GM21723 (cell line): Measurements from ENCODE around the gene MACROD2.
A peak's percentile ranks its signal among the peaks of the same experiment; 100 is the strongest.
"Not testable (repeated sequence)": the region's sequence is repeated elsewhere in the genome, so short reads cannot be mapped to it uniquely, and the experiment has no call there.

Experiments
- ATAC-seq: cut with Tn5 transposase; IDR thresholded peaks from one replicate; pipeline ENCODE4 v1.9.1; 2021; ENCODE audit warnings: mild to moderate bottlenecking, moderate library complexity; ENCODE audit not compliant: unreplicated experiment

Gene MACROD2

DNA sequence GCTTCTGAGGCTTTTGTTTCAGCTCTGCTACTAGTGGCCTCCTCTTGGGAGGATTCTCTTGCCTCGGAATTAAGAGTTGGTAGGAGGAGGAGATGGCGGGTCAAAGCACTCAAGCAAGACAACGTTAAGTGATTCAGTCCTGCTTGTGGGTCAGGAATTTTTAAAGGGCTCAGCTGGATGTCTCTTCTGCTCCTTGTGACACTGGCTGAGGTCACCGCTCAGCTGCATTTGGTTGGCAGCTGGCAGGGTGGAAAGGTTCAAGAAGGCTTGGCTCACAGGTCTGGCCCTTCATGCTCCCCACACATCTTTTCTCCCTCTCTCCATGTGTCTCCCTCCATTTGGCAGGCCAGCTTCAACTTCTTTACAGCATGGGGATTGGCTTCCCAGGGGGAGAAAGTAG lies 1936.6 kb downstream of the MACROD2 start:
- no peak for ATAC-seq

DNA sequence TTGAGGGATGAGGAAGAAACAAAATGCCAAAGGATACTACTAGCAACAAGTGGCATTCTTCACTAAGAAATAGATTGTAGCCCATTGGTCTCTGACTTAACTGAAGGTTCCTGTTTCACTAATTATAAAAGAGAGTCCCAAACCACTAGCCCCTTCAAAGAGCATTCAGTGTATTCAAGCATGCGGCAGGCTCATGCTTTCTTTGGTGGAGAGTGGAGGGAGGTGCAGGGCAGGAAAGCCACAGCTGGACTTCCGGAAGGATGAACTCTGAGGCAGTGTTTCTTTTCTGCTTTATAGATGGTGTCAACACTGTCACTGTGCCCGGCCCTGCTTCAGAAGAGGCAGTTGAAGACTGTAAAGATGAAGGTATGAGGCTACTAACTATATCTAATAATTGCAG lies 1941.9 kb downstream of the MACROD2 start:
- ATAC-seq, result peak; percentile 87

DNA sequence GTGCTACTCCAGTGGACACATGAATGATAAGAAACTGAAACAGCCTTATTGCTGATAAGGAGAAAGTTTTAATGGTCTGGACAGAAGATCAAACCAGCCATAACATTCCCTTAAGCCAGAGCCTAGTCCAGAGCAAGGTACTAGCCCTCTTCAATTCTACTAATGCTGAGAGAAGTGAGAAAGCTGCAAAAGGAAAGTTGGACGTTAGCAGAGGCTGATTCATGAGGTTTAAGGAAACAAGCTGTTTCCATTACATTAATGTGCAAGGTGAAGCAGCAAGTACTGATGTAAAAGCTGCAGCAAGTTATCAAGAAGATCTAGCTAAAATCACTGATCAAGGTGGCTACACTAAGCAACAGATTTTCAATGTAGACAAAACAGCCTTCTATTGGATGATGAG lies 1943.5 kb downstream of the MACROD2 start:
- no peak for ATAC-seq

DNA sequence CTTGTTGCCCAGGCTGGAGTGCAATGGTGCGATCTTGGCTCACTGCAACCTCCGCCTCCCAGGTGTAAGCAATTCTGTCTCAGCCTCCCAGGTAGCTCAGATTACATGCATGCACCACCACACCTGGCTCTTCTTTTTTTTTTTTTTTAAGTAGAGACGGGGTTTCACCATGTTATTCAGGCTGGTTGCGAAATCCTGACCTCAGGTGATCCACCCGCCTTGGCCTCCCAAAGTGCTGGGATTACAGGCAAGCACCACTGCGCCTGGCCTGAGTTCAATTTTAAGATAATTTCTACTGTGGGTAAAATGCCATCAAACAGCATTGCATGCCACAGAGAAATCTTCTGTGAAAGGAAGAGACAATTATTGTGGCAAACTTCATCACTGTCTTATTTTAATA lies 1944.8 kb downstream of the MACROD2 start:
- no peak for ATAC-seq

DNA sequence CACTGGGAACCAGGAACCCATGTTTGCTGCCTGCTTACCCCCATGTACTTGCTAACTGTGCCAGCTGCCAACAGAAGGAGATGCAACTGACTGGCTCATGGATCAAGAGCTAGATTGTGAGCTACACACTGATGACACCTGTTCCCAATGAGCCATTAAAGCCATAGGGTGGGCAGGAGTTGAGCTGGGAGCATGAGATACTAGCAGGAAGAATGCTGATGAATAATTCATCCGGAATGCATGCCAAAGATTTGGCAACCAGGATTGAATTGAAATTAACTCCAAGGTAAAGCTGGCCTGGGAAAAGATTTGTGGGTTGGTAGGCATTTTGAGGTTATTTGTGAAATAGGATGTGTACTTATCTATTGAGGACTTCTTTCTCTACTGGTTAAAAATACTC lies 1946.8 kb downstream of the MACROD2 start:
- no peak for ATAC-seq

DNA sequence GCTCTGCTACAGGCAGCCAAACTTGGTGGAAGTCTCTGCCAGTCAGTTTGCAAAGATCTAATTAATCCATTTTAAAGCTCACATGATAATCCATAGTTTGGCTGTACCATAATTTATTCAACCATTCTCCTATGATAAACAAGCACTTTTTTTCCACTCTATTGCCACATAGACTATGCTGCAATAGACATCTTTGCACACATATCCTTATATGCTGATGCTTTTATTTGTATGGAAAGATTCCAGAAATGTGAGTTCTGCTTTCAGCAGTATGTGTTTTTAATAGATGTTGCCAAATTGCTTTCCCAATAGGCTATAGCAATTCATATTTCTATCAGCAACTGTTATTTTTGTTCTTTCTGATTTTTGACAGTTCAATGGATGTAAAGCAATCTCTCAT lies 1950.0 kb downstream of the MACROD2 start:
- no peak for ATAC-seq

DNA sequence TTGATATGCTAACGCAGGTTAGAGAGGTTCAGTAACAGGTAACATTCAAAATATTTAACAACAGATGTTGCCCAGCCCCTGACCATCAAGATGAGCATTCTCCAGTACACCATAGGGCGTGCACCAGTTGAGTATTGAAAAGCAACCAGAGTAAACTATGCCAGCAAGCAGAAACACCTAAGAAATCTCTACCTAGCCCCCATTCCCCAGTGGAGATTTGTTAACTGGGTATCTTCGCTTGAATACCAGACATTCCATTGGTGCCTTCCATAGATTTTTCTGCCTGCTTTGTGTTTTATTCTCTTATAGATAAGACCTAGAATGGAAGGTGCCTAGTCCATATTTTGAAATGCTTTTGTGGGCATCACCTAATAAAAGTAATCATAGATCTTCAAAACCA lies 1954.1 kb downstream of the MACROD2 start:
- no peak for ATAC-seq

DNA sequence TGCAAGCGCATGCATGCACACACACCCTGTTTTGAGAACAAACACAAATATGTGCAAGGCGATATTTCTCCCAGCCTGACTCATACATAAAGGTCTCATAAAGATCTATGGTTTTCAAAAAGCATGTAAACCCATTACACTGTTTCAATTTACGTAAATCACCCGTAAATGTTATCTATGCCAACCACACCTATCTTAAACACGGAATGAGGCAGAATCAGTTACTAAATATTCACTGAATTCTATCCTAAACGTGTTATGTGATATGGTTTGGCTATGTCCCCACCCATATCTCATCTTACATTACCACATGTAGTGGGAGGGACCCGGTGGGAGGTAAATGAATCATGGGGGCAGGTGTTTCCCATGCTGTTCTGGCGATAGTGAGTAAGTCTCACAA lies 1956.3 kb downstream of the MACROD2 start:
- no peak for ATAC-seq

DNA sequence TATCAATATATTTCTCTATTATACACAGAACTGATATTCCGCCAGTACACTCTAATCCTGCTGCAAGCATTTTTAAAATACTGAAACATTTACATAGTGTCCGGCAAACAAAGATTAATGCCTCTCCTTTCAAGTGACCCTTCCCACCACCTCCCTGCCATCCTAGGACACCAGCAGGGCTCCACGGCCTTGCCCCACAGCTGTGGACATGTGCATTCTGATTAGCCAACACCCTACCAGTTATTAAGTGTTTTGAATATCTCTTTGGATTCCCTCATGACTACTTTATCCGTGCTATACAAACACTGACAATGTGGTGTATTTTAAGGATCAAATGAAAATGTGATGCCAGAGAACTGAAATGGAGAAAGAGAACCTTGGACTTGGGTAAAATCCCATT lies 1962.8 kb downstream of the MACROD2 start:
- no peak for ATAC-seq

DNA sequence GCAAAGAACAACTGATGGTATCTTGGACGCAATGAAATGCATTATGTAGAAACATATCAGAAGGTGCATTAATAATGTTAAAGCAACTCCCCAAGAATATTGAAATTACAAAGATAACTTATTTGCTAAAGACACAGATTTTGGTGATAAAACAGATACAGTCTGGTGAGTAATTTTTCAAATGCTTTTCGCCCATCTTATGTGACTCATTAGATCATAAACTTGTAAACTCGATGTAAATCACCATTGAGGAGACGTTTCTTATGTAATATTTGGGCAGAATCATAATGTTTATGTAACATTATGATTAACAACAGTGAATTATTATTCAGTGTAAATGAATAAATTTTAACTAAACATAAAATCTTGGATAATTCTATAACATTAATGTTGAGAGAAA lies 1969.8 kb downstream of the MACROD2 start:
- no peak for ATAC-seq

DNA sequence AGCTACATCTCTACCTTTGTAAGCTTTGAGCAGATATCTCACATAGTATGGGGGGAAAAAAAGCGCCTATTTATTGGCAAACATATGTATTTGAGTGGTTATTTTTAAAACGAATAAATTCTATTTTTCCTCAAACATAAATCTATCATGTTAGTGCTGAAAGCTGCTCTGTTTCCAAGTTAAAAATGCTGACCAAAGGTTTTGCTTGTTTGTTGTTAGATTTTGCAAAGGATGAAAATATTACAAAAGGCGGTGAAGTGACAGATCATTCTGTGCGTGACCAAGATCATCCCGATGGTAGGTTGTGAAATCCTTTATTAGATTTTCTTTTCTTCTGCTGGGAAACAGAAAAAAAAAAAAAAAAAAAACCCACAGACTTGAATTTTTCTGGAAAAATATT lies 1972.0 kb downstream of the MACROD2 start:
- no peak for ATAC-seq

DNA sequence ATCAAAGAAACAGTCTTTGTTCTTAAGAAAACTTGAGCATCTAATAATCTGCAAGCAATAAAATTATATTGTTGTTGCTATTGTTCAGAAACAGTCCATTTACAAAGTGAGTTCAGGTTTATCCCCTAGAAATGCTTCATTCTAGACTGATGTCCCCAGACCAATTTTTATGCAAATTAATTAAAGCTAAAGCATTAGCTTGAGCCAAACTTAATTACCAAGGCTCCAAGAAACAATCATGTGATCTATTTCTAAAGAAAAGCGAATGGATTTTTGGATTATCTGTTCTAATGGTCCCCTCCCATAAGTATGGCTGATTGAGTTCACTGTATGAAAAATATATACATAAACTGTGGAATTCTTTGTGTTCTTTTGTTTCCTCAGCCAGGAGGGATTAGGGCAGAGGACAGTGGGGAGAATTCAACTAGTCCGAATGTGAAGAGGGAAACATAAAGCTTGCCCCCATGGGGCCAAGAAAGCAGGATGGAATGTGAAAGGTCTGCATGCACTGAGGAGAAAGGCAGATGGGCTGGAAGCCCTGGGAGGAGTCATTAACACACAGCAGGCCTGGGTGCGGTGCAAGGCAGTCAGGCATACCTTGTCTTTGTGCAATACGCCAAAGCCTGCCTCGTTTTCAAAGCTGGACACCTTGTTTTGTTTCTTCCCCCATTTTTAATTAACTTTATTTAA lies 1980.9 kb downstream of the MACROD2 start:
- no peak for ATAC-seq

DNA sequence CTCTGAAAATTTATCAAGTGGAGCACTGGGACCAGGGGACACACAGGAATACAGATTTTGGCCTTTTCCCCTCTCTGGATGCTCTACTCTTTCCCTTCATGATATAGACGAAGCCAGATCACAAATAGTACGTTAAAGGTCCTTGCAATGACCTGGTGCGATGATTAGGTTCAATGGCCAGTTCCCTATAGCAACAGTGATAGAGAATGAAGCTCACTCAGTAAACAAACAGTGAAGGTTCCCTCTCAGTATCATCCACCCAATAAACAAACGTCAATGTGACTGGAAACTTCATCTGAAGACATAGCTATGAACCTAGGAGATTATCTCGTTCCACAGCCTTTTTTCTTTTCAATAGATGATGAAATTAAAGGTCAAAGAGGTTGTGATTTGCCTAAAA lies 1981.7 kb downstream of the MACROD2 start:
- ATAC-seq, result no peak

DNA sequence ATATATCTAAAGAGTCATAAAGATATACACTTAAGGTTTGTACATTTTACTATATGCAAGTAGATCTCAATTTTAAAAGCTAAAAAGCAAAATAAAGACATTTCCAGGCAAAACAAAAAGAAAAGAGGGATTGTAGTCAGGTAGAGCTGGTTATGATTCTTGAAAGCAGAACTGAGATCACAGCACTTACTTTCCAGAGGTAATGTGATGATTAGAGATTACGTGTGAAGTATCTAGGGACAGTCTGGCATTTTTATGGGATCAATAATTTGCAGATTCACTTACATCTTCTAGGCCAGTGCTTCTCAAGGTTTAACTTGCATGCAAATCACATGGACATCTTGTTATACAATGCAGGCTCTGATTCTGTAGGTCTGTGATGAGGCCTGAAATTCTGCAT lies 1982.4 kb downstream of the MACROD2 start:
- no peak for ATAC-seq

DNA sequence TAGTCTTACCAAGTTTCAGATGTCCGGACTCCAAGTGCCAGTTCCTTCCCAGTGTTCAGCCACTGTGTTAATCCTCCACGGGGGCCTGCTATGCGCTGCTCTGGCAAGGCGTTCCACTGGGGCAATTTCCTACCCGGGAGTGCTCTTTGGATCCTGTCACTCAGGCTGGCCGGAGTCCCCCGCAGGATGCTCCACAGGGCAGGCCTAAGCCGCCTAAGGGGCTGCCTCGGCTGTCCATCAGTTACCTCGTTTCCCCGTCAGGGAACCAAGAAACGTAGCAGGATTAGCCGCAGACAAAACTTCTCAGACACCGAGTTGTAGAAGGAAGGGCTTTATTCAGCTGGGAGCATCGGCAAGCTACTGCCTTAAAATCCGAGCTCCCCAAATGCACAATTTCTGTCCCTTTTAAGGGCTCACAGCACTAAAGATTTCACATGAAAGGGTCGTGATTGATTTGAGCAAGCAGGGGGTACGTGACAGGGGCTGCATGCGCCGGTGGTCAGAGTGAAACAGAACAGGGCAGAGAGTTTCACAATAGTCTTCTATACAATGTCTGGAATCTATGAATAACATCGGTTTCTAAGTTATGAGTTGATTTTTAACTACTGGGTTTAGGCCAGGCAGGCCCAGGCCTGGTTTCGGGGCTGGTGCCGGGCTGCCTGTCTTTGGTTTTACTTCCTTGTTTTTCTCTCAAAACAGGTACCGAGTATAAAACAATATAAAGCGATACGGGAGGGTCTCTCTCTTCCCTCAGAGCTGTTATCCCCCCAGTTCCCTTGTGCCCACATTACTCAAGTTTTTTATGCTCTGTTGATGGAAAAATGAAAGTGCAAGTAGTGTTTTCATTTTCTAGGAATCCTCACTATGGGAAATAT lies 1990.4 kb downstream of the MACROD2 start:
- ATAC-seq, result not testable (repeated sequence)

DNA sequence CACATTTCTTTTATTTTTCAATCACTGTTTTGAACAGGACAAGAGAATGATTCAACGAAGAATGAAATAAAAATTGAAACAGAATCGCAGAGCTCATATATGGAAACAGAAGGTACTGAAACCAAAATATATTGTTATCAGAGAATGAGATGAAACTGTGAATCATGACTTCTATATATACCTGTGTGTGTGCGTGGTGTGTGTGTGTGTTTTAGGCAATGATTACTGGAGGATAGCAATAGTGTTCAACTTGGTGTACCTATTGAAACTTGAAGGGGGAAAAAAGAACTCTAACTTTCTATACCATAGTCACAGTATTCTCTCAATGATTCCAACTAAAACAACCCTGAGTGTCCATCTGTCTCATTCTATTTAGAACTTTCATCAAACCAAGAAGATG lies 1991.4 kb downstream of the MACROD2 start:
- ATAC-seq, result peak; percentile 94

DNA sequence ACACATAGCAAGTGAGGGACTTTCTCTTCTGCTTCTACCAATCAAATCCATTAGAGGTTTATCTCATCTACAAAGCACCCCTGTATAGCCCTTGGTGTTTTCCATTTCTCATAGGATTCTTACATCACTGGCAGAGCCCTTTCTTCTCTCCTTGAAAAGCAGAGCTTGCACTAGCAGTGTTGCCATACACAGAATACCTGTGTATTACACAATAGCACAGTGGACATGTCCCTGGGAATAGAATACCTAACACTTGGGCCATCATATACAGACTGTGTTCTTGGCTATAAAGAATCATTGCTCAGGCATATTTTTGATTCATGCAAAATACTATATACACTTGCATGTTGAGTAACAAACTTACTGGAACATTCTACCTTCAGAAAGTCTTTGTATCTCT lies 1996.0 kb downstream of the MACROD2 start:
- no peak for ATAC-seq

DNA sequence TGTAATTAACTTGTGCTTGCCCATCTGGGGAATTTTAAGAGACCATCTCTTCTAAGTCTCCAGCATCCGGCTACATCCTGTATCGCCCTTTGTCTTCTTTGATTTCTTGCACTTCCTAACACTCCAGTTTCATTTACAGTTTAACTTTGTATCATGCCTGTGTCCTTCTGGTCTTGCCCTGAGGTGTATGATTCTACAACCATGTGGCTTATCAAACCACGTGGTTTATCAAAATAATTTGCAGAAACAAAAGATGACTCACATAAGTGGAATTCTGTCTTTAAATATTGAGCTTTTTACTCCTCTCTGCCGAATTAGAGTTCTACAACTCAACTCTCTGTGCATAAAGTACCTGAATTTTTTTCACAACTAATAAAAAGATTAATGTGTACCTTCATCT lies 1997.2 kb downstream of the MACROD2 start:
- no peak for ATAC-seq

DNA sequence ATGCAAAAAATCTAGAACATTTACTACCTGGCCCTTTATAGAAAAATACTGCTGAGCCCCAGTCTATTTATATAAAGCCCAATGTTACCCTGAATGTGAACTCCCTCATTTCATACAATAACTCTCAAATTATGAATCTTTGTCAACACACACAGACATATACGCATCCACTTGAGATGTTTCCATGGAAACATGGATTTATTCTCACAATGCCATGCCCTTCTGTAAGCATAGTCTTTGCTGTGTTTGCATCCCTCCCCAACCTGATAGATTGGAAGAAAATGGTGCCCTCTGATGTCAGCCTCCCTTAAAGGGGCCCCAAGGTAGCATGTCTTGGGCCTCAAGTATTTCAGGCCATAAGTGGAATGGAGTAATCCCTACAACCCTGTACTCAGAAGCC lies 2004.8 kb downstream of the MACROD2 start:
- ATAC-seq, result no peak

DNA sequence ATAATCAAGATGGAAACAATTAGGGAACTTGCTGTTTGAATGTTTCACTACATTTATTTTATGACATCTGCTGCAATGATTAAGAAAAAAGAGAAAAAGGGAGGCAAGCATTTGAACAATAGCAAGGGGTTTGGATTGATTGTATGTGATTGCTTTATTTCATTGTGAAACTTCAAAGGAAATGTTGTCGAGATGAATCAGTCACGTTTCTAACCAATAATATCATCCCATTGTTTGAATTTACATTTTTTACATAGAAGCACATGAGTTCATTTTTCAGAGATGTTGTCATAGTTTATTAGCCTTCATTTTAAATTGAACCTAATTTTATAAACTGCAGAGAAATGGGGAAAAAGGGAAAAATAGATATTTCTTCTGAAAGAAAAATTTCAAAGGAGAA lies 2006.0 kb downstream of the MACROD2 start:
- ATAC-seq, result no peak

DNA sequence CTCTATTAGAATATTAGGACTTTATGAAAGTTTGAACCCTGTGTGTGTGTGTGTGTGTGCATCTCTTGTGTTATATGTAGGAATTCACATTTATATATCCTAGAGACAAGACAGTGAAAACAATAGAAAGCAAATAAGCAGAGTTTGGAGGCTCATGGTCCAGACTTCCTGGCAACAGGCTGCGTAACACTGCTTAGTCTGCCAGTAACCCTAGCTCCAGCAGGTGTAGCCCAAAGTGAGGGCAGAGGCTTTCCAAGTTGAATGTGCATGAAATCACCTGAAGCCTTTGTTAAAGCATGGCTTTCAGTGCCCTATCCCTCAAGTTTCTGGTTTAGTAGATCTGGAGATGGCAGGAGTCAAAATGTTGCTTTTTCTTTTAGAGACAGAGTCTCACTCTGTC lies 2008.0 kb downstream of the MACROD2 start:
- no peak for ATAC-seq

DNA sequence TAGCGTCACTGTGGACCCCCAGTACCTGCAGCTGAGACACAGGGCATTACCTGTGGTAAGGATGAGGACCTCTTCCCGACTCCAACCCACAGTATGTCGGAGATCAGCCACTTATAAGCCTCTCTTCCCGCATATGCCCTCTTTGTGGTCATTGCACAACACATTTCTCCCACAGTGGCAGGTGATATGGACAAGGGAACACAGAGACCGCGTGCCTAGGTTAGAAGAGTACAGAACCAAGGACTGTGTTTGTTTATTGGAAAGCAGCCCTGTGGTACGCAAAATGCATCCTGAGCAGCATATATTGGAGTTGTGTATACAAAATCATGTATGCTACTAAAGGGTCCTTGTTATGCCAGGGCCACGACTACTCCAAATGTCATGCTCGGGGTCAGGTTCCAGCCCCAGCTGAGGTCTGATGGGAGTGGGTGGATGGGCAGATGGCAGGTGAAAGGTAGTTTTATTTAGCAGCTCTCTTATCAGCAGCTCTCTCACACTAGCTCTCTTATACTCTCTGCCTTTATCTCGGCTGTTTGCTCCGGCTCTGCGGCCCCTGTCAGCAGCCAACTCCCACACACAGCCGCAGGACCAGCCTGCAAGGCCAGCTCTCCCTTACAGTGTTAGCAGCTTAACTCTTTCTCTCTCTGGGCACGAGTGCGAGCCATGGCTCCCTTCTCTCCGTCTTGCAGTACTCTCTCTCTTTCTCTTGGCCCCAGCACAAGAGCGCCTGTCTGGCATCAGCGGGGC lies 2009.0 kb downstream of the MACROD2 start:
- ATAC-seq, result no peak
